CD4-positive, alpha-beta memory T cell (primary cell): ENCODE results near the gene CDH3. TPM values are rescaled to one million over a fixed set of nuclear protein-coding genes. Genes with fewer than 3 reads are reported as not detected.

Source experiments
- CTCF ChIA-PET: fragments of 350-600 bp; sonication (Branson Sonifier 250); formaldehyde crosslinking; loops from one replicate; lab custom pipeline; 2021; ENCODE audit warnings: inconsistent platforms; ENCODE audit not compliant: partially characterized antibody; lab: Charles Lee
- POLR2A ChIA-PET: fragments of 350-600 bp; sonication (Branson Sonifier 250); formaldehyde crosslinking; loops from one replicate; lab custom pipeline; 2021; ENCODE audit not compliant: partially characterized antibody; lab: Charles Lee
- DNase-seq, 5 donors: peaks; one replicate each; pipeline versions ENCODE4 v3.0.0 to v3.0.0-alpha.2; 2020 to 2022; ENCODE audit warnings: mixed read lengths in 1 of 5
- H3K27ac ChIP-seq: one replicate; pipeline ENCODE4 v1.7.0; 2013; ENCODE audit warnings: low read depth, low read length
- H3K27me3 ChIP-seq: 2 replicates; pipeline ENCODE4 v1.7.0; 2013; ENCODE audit warnings: mild to moderate bottlenecking, low read length, moderate library complexity; ENCODE audit not compliant: insufficient read depth
- H3K36me3 ChIP-seq: 2 replicates; pipeline ENCODE4 v1.7.0; 2013; ENCODE audit warnings: mild to moderate bottlenecking, low read length, moderate library complexity; ENCODE audit not compliant: insufficient read depth
- H3K4me1 ChIP-seq: 2 replicates; pipeline ENCODE4 v1.7.0; 2013; ENCODE audit warnings: mild to moderate bottlenecking, low read length, moderate library complexity; ENCODE audit not compliant: insufficient read depth
- H3K4me3 ChIP-seq, 2 donors: one replicate each; pipeline ENCODE4 v1.7.0; 2013; ENCODE audit warnings: low read length in 2 of 2, mild to moderate bottlenecking in 1 of 2
- H3K9me3 ChIP-seq, 2 donors: one replicate each; pipeline ENCODE4 v1.7.0; 2013; ENCODE audit warnings: low read length in 2 of 2, control low read depth in 1 of 2; ENCODE audit not compliant: control insufficient read depth in 1 of 2
- H3K27ac Mint-ChIP-seq, 7 donors: one replicate each; pipeline ENCODE4 v1.8.0; 2020 to 2021; ENCODE audit warnings: mixed read lengths in 7 of 7, mild to moderate bottlenecking in 6 of 7, inconsistent platforms in 3 of 7, moderate library complexity in 3 of 7
- H3K27me3 Mint-ChIP-seq, 2 donors: one replicate each; pipeline ENCODE4 v1.8.0; 2020 to 2021; ENCODE audit warnings: mixed read lengths in 2 of 2
- H3K36me3 Mint-ChIP-seq, 2 donors: one replicate each; pipeline ENCODE4 v1.8.0; 2020 to 2021; ENCODE audit warnings: mixed read lengths in 2 of 2, inconsistent platforms in 1 of 2, mild to moderate bottlenecking in 1 of 2
- H3K4me1 Mint-ChIP-seq, 4 donors: one replicate each; pipeline ENCODE4 v1.8.0; 2020 to 2021; ENCODE audit warnings: mixed read lengths in 4 of 4, mild to moderate bottlenecking in 1 of 4
- H3K4me3 Mint-ChIP-seq, 8 donors: one replicate each; pipeline ENCODE4 v1.8.0; 2020 to 2021; ENCODE audit warnings: mixed read lengths in 8 of 8, mild to moderate bottlenecking in 7 of 8, moderate library complexity in 6 of 8, inconsistent platforms in 3 of 8
- H3K9me3 Mint-ChIP-seq, 8 donors: one replicate each; pipeline ENCODE4 v1.8.0; 2020 to 2021; ENCODE audit warnings: mixed read lengths in 8 of 8, mild to moderate bottlenecking in 5 of 8, inconsistent platforms in 3 of 8, moderate library complexity in 1 of 8
- intact Hi-C: fragments of 100-400 bp; cut with micrococcal nuclease; formaldehyde crosslinking; loops from one replicate; pipeline ENCODE4 v1.15.1; 2023
- polyA plus RNA-seq, 2 donors: library from polyadenylated mRNA; unstranded; fragments of 300-500 nt; fragmentation: Illumina TruSeq; gene quantifications; one replicate each; pipeline ENCODE4 v1.2.3, GENCODE V29; 2021
- total RNA-seq, 2 experiments: library from RNA; stranded (reverse); gene quantifications; one replicate each; pipeline ENCODE4 v1.2.3, GENCODE V29; 2021

The CDH3 gene
- total and polyA plus RNA-seq, 4 experiments from 2014 or later: 0.39 to 0.47 TPM; not detected in 2

DNA sequence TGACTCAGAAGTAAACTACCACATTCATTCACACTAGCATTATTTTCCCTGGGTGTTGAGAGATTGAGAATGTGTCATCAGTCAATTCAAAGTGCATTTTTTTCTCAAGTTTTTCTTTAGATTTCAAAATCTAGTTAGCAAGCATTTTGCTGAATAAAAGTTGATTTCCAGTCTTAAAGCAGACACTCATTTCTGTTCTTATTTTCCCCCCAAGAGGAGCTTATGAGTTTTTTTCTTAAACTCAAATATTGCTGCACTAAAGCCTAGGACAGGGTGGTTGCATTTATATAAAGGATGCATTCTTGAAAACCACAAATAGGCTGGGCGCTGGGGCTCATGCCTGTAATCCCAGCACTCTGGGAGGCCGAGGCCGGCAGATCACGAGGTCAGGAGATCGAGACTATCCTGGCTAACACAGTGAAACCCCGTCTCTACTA, 15.3 kb downstream of the CDH3 start:
- ChIA-PET POLR2A (no interaction called here), CTCF (no interaction called here)
- no peak overlapping the region for H3K4me3 ChIP-seq
- no peaks in the 10 kb centered on the region for H3K4me1 ChIP-seq
- Mint-ChIP-seq H3K9me3 (no peaks in the 10 kb centered on the region), H3K36me3 (no peaks in the 10 kb centered on the region), H3K4me3 (no peak overlapping the region), H3K4me1 (no peaks in the 10 kb centered on the region), H3K27ac (no peak overlapping the region), H3K27me3 (peaks cover 3 to 11% of the 10 kb centered on the region in 2 donors)
- H3K36me3 ChIP-seq: no peaks in the 10 kb centered on the region
- H3K27ac ChIP-seq: no peak overlapping the region
- no peaks in the 10 kb centered on the region for H3K27me3 ChIP-seq
- DNase-seq: no peak
- H3K9me3 ChIP-seq: no peaks in the 10 kb centered on the region
- intact Hi-C loops: no loop called here

DNA sequence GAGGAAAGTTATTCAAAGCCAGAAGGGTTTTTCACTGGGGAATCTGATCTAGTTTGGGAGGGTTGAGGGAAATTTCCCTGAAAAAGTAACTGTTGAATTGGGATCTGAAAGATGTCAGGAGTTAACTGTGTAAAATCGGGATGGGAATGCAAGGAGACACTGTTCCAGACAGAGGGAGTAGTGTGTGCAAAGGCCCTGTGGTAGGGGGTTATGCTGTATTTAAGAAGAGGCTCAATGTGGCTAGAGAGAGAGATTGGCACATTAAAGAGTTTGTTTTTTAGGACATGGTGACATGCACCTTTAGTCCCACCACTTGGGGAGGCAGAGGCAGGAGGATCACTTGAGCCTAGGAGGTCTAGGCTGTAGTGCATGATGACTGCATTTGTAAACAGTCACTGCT, 16.9 kb downstream of the CDH3 start:
- H3K4me1 ChIP-seq: no peaks in the 10 kb centered on the region
- no peak overlapping the region for H3K27ac ChIP-seq
- POLR2A ChIA-PET: no interaction called here
- no peak for DNase-seq
- Mint-ChIP-seq H3K9me3 (no peaks in the 10 kb centered on the region), H3K4me1 (no peaks in the 10 kb centered on the region), H3K27ac (no peak overlapping the region), H3K27me3 (peaks cover 2 to 7% of the 10 kb centered on the region in 2 donors), H3K4me3 (no peak overlapping the region), H3K36me3 (no peaks in the 10 kb centered on the region)
- CTCF ChIA-PET: interaction anchor here (0.7 kb wide), 1 partner anchor 13 kb away, joined by 3 read pairs; no protein-coding TSS in a partner anchor
- no peak overlapping the region for H3K4me3 ChIP-seq
- intact Hi-C loops: no loop called here
- H3K36me3 ChIP-seq: no peaks in the 10 kb centered on the region
- no peaks in the 10 kb centered on the region for H3K27me3 ChIP-seq
- no peaks in the 10 kb centered on the region for H3K9me3 ChIP-seq

DNA sequence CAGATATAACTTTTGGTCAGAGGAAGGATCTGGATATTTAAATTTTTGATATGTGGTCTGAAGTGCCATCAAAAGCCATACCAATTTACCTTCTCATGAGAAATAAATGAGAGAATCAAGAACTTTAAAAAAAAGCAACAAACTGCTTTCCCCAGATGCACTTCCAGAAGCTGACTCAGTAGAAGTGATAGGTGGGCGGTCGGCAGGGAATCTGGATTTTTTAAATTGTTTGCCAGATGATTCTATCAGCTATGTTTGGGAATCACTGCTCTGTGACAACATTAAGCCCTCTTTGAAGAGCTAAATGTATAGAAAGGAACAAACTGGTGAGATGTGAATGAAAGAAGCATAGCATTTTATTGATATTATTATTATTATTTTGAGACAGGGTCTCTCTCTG, 19.2 kb downstream of the CDH3 start:
- intact Hi-C loops: no loop called here
- H3K4me3 ChIP-seq: no peak overlapping the region
- CTCF ChIA-PET: no interaction called here
- H3K27me3 ChIP-seq: no peaks in the 10 kb centered on the region
- Mint-ChIP-seq H3K36me3 (no peaks in the 10 kb centered on the region), H3K4me1 (no peaks in the 10 kb centered on the region), H3K9me3 (no peaks in the 10 kb centered on the region), H3K4me3 (no peak overlapping the region), H3K27me3 (peaks cover under 1 to 5% of the 10 kb centered on the region in 2 donors), H3K27ac (no peak overlapping the region)
- DNase-seq: no peak
- H3K36me3 ChIP-seq: no peaks in the 10 kb centered on the region
- H3K4me1 ChIP-seq: no peaks in the 10 kb centered on the region
- POLR2A ChIA-PET: no interaction called here
- no peak overlapping the region for H3K27ac ChIP-seq
- H3K9me3 ChIP-seq: no peaks in the 10 kb centered on the region

DNA sequence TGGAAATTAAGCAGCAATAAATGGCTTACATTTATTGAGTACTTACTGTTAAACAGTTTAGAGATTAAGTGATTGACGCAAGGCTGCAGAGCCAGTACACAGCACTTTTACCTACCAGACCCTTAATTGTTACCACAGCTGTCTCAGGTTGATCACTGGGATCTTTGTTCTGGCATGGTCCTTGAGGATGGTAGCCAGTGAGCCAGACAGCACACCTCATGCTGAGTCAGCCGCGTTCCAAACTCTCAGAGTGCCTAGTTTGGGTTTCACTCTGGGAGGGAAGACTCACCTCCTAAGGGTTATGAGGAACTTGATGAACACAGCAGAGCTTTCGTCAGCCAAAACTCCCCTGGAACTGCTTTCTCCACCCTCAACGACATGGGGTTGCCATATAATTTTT, 20.4 kb downstream of the CDH3 start:
- DNase-seq: no peak
- POLR2A ChIA-PET: no interaction called here
- Mint-ChIP-seq H3K4me1 (no peaks in the 10 kb centered on the region), H3K27me3 (peaks cover 1 to 4% of the 10 kb centered on the region in 2 donors), H3K9me3 (no peaks in the 10 kb centered on the region), H3K4me3 (no peak overlapping the region), H3K27ac (no peak overlapping the region), H3K36me3 (no peaks in the 10 kb centered on the region)
- CTCF ChIA-PET: no interaction called here
- no peak overlapping the region for H3K27ac ChIP-seq
- H3K36me3 ChIP-seq: no peaks in the 10 kb centered on the region
- H3K4me3 ChIP-seq: no peak overlapping the region
- intact Hi-C loops: no loop called here
- no peaks in the 10 kb centered on the region for H3K4me1 ChIP-seq
- H3K9me3 ChIP-seq: no peaks in the 10 kb centered on the region
- no peaks in the 10 kb centered on the region for H3K27me3 ChIP-seq

DNA sequence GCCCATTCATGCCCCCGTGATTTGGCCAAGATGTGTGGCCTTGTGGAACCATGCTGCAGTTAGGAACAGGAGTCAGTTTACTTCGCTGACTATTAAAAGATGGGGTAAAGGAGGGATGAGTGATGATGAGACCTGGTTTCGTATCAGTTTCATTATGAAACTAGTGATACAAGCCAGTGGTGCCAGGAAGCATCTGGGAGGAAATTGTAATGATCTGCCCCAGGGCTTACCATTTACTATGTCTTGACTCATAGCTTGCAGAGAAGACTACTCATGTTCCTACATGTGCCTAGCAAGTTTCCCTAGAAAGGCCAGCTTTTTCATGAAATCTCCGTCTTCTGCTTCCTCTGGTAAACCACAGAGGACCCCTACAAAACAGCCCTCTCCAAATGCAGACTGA, 23.2 kb downstream of the CDH3 start:
- intact Hi-C loops: no loop called here
- no peaks in the 10 kb centered on the region for H3K36me3 Mint-ChIP-seq
- no peaks in the 10 kb centered on the region for H3K27me3 ChIP-seq
- ChIA-PET CTCF (interaction anchor here (1.4 kb wide), 1 partner anchor 10 kb away, joined by 4 read pairs; no protein-coding TSS in a partner anchor), POLR2A (no interaction called here)
- no peak overlapping the region for H3K4me3 ChIP-seq
- H3K9me3 ChIP-seq: no peaks in the 10 kb centered on the region
- H3K9me3 Mint-ChIP-seq: no peaks in the 10 kb centered on the region
- peak overlapping the region in 1 of 7 donors; percentile 45 for H3K27ac Mint-ChIP-seq
- H3K4me3 Mint-ChIP-seq: no peak overlapping the region
- no peaks in the 10 kb centered on the region for H3K36me3 ChIP-seq
- H3K4me1 ChIP-seq: no peaks in the 10 kb centered on the region
- H3K27me3 Mint-ChIP-seq: peaks cover 0 to 1% of the 10 kb centered on the region in 2 donors
- no peak overlapping the region for H3K27ac ChIP-seq
- DNase-seq: no peak
- H3K4me1 Mint-ChIP-seq: no peaks in the 10 kb centered on the region

DNA sequence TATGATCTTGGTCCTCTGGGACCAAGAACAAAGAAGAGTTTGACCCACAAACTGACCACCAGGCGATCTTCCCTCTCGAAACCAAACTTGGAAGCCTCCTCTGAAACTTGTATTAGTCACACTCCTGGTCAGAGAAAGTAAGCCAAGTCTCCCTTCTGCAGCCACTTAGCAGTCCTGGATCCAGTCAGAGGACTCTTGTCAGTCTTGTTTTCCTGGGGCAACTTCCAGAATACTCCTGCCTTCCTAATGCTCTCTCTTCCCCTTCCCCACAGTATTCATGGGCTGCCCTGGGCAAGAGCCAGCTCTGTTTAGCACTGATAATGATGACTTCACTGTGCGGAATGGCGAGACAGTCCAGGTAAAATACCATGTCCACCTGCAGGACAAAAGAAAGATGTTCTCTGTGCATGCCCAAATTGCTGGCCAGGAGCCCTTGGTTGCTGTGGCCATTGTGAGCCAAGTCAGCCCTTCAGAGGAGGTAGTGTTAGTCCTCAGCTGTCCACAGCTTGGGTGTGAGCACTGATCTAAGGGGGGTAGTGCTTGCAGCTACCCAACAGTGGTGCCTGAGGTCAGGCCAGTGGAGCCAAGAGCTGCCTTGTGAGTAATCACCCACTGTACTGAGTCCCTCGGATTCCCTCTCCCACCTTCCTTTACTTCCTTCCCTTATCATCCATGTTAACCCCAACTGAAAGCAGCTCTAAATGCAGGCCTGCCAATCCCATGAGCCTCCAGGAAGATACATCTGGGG, 31.2 kb downstream of the CDH3 start:
- no peak overlapping the region for H3K4me3 ChIP-seq
- Mint-ChIP-seq H3K27me3 (peaks cover 1 to 6% of the 10 kb centered on the region in 2 donors), H3K36me3 (no peaks in the 10 kb centered on the region), H3K9me3 (no peaks in the 10 kb centered on the region), H3K4me1 (no peaks in the 10 kb centered on the region), H3K27ac (no peak overlapping the region), H3K4me3 (no peak overlapping the region)
- no peak for DNase-seq
- no peaks in the 10 kb centered on the region for H3K4me1 ChIP-seq
- no peak overlapping the region for H3K27ac ChIP-seq
- no peaks in the 10 kb centered on the region for H3K36me3 ChIP-seq
- CTCF ChIA-PET: interaction anchor here (1.6 kb wide), 1 partner anchor 147 kb away, joined by 3 read pairs; no protein-coding TSS in a partner anchor
- POLR2A ChIA-PET: no interaction called here
- no peaks in the 10 kb centered on the region for H3K27me3 ChIP-seq
- intact Hi-C loops: no loop called here
- H3K9me3 ChIP-seq: no peaks in the 10 kb centered on the region

DNA sequence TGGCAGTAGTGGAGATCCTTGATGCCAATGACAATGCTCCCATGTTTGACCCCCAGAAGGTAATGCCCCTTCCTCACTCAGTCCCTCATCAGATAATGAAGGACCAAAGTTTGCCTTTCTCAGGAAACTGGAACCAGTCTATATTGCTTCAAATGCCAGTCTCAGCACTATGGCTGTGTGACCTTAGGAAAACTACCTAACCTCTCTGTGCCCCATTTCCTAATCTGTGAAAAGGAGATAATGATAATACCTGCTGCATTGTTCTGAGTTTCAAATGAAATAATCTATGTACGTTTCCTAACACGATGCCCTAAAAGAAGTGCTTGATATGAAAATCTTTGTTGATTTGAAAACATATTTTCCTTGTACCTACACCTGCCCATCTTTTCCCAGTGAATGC, 35.9 kb downstream of the CDH3 start:
- Histone ChIP-seq H3K4me1 (no peaks in the 10 kb centered on the region), H3K9me3 (no peaks in the 10 kb centered on the region), H3K27ac (no peak overlapping the region), H3K36me3 (no peaks in the 10 kb centered on the region), H3K4me3 (no peak overlapping the region), H3K27me3 (no peaks in the 10 kb centered on the region)
- Mint-ChIP-seq H3K27ac (no peak overlapping the region), H3K4me1 (no peaks in the 10 kb centered on the region), H3K36me3 (no peaks in the 10 kb centered on the region), H3K4me3 (no peak overlapping the region), H3K27me3 (peaks cover 1 to 6% of the 10 kb centered on the region in 2 donors), H3K9me3 (no peaks in the 10 kb centered on the region)
- ChIA-PET POLR2A (no interaction called here), CTCF (no interaction called here)
- intact Hi-C loops: no loop called here
- DNase-seq: no peak
